ENCODE data around the gene L3MBTL4.
"Not testable (repeated sequence)": the region's sequence is repeated elsewhere in the genome, so short reads cannot be mapped to it uniquely, and the experiment has no call there.

L3MBTL4 gene

DNA sequence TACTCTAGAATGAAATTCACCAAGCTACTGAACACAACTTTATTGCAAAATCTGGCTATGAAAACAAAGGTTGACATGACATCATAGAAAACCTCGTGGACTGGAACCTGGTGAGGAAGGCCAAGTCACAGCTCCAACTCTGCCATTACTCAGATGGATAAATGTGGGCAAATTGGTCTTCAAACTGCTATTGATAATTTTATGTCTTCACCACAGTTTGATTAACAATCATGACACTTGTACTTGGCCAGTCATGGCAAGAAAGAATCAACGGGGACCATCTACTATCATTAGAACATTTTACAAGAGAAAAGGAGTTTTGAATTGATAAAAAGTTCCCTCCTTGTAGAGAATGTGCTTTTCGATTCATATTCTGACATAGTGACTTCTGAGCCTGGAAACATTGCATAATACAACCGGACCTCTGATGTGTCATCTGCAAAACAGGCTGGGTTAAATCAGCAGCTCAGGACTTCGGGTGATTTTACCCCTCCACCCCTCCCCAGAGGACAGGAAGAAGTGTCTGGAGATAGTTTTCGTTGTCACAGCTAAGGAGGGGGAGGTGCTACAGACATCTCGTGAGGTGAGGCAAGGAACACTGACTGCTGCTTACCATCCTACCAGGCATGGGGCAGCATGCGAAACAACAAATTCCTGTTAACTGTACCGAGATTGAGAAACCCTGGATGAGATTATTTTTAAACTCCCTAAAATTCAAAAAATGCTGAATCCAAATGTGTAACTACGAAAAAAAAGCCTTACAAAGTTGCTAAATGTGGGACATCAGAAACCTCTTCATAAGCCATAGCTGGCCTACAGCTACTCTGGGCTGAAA is 8.4 kb downstream of the L3MBTL4 start:
- DNase-seq (ENCODE audit: low spot score), result no peak

DNA sequence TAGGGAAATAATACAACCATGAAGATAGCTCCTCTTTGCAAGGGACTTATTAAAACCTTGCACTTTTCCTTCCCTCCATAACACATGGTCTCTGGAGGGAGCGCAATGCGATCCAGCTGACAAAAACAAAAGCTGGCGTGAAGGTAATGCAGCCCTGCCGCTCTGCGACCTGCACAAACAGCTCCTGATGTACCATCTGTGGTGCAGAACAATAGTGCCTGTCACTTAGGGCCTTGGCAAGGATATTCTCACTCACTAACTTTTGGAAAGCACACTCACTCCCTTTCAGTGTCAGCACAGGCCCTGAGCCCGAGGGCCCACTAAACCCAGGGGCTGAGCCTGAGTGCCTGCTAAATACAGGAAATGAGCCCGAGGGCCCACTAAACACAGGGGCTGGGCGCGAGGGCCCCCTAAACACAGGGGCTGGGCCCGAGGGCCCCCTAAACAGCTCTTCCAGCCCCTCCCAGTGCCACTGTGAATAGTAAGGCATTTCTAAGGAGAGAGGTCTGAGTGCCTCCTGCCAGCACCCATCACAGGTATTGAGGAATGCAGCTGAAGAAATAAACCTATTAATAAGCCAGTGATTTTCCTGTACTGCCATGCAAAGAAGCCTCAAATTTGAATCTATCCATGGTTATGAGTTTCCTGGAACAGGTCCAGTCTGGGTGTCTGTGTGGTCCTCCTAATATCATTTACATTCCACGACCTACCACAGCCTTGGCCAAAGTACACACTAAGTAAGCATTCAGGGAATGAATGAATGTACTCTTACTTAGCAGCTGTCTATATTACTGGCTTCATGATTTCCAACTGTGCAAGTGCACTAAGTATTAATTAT is 9.3 kb downstream of the L3MBTL4 start:
- DNase-seq (ENCODE audit: low spot score), result no peak

DNA sequence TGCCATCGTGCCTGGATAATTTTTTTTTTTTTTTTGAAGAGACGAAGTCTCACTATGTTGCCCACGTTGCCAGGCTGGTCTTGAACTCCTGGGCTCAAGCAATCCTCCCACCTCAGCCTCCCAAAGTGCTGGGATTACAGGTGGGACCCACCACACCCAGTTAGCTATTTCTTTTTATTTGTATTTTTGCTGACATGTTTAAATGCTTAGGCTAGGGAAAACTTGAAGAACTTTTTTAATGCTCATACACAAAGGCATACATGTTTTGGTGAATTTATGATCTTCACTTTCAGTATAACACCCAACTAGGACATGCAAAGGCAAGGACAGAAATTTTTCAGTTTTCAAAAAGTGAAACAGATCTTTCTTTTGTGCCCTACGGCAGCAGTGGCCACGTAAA is 9.9 kb downstream of the L3MBTL4 start:
- DNase-seq (ENCODE audit: low spot score), result no peak

DNA sequence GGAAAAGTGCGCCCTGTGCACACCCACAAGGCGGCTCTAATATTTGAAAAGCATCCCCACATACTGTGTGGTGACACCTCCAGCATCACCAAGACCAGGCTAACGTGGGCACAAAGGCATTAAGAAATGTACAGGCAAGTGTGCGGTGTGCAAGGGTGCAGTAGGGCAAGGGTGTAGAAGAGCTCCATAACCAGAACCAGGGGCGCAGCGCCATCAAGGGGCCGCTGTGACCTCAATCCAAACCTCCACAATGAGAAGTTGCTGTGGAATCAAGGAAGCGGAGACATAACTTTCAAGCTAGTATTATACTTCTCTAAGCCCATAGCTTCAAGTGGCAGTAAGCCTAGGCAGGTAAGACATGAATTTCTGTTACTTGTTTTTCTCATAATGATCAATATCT is 13.0 kb downstream of the L3MBTL4 start:
- no peak for DNase-seq (ENCODE audit: low spot score)

DNA sequence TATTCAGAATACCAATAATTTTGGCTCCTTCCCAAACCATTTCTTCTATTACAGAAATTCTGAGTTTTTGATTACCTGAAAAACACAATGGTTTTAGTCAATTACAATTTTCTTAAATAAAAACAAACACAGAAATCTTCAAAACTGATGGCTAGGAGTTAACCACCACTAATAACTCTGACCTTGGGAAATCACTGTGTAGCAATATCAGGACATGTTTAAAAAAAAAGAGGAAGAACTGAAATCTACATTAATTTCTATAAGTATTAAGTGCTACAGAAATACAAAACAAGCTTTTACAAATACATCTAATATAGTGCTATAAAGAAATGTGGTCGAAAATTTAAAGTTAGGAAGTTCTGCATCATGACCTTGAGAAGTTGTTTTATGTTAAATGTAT is 14.9 kb downstream of the L3MBTL4 start:
- DNase-seq (ENCODE audit: low spot score), result no peak

DNA sequence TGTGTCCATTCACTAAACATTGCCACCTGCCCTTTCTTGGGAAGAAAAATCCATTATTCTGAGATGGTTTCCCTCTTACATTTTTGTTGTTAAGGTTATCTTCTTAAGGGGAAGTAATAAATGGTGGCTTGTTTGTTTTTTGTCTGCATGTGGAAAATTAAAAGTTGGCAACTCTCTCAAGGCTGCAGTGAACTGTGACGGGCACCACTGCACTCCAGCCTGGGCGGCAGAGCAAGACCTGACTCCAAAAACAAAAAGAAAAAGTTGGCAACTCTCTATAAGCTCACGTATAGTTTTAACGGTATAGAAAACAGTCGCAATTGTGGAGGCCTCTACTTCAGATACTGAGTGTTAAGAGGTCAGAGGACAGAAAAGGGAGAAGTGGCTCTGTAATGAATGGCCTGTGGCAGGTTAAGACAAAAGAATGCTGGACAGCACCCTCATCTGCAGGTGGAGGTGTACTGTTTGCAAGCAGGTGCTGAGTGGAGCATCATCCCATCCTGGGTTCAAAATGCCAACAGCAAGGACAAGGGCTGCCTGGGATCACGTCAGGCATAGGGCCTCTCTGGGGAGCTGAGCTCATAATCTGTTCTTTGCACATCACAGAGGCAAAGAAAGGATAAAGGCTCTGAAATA is 16.7 kb downstream of the L3MBTL4 start:
- no peak for DNase-seq (ENCODE audit: low spot score)

DNA sequence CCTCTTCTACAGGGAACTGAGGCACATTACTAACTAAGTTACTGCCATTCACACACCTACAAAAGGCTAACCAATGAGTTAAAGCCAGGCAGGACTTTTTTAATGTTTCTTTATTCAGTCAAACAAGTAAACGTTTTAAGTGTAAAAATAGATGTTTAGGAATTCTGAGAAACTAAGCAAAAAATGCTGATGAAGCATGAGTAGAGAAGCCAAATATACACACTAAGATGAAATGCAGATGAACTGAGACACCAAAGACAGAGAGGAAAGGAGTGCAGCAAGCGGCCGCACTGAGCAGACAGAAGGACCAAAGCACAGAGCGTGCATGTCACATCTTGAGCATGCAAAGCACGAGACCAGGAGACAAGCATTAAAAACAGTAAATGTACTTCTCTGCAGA is 17.9 kb downstream of the L3MBTL4 start:
- no peak for DNase-seq (ENCODE audit: low spot score)

DNA sequence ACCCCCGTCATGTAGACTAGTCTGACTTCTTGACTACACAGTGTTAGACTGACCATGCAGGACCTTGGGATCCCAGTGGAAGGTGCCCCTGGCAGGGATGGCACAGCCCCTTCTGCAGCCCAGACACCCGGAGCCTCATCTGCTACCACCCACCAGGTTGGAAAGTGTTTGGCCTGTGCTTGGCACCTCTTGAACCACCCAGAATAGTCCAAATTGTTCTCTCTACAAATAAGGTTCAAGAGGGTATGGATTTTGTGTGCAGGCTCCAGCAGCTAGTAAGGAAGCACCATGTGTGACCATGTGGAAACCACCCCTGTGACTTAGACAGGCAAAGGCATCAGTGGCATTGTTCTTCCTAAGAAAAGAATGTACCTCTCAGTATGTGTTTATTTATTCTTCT is 18.4 kb downstream of the L3MBTL4 start:
- DNase-seq (ENCODE audit: low spot score), result no peak

DNA sequence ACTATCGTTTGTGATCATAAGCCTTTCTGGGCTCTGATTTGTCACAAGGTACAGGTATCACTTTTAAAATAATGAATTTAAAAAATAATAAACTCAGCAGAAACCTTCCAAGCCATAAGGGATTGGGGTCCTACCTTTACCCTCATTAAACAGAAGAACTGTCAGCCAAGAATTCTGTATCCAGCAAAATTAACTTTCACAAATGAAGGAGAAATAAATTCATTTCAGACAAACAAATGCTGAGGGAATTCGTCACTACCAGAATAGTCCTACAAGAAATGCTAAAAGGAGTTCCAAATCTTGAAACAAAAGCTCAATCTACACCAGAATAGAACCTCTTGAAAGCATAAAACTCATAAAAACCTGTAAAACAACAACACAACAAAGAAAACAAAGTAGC is 25.7 kb downstream of the L3MBTL4 start:
- no peak for DNase-seq (ENCODE audit: low spot score)

DNA sequence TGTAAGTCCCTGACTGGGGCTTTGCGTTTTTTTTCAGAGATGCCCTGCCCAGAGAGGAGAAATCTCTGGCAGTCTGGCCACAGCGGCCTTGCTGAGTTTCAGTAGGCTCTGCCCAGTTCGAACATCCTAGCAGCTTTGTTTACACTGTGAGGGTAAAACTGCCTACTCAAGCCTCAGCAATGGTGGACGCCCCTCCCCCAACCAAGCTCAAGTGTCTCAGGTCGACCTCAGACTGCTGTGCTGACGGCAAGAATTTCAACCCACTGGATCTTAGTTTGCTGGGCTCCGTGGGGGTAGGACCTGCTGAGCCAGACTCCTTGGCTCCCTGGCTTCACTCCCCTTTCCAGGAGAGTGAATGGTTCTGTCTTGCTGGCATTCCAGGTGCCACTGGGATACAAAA is 31.7 kb downstream of the L3MBTL4 start:
- no peak for DNase-seq (ENCODE audit: low spot score)

DNA sequence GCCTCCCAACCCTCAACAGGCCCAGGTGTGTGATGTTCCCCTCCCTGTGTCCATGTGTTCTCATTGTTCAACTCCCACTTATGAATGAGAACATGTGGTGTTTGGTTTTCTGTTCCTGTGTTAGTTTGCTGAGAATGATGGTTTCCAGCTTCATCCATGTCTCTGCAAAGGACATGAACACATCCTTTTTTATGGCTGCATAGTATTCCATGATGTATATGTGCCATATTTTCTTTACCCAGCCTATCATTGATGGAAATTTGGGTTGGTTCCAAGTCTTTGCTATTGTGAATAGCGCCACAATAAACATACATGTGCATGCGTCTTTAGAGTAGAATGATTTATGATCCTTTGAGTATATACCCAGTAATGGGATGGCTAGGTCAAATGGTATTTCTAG is 37.2 kb downstream of the L3MBTL4 start:
- DNase-seq (ENCODE audit: low spot score), result not testable (repeated sequence)

DNA sequence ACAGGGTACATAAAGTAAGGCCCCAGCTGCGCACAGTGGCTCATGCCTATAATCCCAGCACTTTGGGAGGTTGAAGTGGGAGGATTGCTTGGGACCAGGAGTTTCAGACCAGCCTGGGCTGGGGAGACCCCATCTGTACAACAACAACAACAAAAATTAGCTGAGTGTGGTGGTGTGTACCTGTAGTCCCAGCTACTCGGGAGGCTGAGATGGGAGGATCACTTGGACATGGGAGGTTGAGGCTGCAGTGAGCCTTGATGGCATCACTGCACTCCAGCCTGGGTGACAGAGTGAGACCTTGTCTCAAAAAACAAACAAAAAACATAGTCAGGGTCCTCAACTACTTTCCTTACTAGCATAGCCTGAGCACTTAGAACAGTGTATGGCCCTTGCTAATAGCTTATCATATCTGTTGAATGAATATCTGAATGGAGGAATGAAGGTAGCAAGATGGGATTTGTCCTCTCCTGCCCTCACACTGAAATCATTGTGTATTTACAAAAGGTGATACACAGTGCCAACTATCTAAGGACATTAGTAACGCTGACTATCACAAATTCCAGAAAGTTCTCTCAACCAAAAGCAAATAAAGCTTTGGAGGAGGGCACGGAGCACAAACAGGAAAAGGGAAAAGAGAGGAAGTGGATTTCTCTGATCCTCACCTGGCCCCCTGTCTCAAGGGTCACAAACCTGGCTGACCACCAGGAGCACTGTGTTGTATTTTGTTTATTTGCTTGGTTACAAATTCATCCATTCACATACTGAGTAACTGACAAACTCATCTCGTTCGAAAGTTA is 38.1 kb downstream of the L3MBTL4 start:
- no peak for DNase-seq (ENCODE audit: low spot score)

DNA sequence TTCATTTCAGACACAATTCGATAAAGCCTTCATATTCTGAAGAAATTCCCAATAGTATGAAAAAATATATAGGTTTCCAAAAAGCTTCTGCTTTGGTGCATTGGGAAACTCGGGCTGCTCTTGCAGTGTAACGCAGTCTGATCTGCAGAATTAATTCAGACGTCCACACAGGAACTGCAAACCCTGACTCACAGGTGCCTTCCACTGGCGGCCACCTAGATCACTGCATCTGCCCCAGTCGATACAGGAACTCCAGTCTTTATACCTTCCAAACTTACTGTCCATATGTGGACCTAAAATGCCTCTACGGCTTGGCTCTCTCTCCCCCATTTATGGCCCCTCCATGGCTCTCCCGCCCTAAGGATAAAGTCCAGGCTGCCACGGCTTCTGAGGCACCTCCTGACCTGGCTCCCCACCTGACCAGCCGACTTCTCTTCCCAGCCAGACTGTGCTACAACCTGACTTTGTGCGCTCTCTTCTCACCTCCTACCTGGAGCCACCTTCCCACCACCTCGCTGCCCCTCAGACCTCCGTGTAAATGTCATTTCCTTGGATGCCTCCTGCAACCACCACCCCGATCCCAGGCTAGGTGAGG is 39.7 kb downstream of the L3MBTL4 start:
- no peak for DNase-seq (ENCODE audit: low spot score)

DNA sequence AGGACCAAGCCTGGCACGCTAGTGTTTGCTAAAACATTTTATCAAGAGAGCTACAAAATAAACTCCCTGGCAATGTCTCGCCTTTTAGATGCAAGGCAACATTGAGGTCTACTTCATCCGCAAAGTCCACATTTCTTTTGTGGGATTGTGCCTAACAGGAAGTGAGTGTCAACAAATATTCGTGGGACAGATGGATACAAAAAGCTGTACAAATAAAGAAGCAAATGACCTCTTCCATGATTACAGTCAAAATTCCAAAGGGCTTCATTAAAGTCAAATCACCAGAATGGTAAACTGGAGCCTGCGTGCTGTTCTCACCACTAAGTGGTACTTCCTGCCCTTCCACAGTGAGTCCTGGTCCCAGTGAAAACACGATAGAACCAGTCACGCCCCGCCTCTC is 40.4 kb downstream of the L3MBTL4 start:
- DNase-seq (ENCODE audit: low spot score), result no peak

DNA sequence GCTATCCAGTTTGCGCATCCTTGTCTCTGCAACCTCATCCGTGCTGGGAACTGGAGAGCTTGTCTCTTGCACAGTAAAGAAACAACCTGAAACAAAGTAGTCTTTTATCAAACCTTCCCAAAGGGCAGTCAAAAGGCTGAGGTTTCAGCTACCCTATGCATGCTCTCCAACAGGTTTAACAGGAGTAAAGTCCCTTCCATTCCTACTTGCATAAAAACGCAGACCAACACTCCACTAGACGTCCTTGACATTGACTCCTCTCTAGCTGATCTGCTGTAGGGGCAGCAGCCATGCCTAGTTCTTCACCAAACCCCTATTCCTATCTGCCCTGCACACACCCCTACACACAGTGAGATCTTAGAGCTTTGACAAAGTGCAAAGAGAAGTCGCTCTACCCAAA is 41.5 kb downstream of the L3MBTL4 start:
- no peak for DNase-seq (ENCODE audit: low spot score)

DNA sequence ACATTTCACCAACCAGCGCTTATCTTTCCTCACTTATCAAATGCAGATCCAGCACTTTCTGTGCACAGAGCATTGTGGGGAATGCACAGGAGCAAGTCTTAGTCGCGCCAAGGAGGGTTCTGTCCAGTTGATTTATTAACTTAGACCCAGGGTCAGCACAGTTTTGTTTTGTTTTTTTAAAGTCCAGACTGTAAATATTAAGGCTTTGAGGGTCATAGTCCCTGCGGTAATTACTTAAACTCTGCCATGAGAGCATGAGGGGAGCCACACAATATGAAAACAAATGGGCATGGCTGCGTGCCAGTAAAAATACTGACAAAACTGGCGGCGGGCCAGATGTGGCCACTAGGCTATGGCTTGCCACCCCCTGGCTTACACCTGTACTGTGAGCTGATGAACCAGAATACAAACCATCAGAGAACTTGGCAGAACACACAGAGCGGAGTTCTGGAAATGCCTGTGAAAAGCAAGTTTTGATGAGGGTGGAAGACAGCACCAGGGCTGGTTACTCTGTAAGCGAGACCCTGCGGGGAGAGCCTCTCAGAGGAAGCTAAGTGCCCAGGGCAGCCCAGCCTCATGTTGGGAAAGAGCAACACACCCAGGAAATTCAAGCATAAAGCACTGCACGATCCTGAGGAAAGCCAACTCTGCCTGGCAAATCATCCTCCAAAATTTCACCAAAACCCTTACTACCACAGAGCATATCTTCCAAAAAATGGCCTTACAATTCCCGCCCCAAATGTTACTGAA is 43.6 kb downstream of the L3MBTL4 start:
- no peak for DNase-seq (ENCODE audit: low spot score)

DNA sequence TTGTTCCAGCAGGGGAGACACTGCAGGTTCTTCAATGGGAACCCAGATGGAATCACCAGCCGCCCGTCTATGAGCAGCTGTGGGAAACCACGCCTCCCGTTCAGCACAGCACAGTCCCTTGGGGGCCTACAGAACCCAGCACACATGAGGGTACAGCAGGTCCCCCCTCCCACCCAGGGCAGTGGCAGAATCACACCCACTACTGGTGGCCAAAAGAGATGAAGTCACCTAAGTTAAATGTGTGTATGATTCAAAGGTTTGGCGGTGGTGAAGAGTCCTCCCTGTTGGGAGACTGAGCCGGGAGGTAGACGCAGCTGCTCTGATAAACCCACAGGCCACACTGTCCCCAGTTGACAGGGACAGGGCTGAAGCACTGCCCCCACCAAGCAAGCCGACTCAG is 44.3 kb downstream of the L3MBTL4 start:
- DNase-seq (ENCODE audit: low spot score), result no peak

DNA sequence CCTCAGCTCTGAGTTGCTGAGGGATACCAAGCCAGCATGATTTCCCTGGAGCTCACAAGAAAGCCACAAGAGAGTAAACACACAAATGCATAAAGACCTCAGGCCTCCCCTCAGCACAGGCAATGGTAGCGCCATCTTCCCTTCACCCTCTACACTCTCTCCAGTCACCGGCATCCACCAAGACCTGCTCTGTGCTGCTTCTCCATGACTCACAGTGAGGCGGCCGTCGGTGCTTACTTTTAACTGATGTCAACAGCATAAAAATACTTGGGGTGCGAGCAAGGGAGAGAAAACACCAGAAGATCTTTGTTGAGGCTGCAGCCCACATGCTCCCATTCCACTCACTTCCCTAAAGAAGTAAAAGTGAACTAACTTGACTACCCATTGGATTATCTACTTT is 46.7 kb downstream of the L3MBTL4 start:
- DNase-seq (ENCODE audit: low spot score), result no peak

DNA sequence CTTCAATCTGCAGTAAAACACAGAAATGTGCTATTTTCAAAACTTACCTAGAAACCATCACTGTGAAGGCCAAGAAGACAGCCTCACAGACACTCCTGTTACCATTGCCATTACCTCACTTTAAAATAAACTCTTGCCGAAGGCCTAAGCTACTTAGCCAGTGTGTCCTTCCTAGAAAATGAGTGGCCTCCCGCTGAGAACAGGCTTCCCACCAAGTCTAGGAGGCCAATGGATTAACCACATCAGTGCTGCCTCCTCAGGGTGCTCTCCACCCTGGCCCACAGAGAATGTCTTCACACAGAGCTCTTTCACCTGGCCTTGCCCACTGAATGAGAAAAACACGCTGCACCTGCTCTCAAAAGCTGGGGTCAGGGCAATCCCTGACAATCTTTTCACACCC is 47.5 kb downstream of the L3MBTL4 start:
- no peak for DNase-seq (ENCODE audit: low spot score)

DNA sequence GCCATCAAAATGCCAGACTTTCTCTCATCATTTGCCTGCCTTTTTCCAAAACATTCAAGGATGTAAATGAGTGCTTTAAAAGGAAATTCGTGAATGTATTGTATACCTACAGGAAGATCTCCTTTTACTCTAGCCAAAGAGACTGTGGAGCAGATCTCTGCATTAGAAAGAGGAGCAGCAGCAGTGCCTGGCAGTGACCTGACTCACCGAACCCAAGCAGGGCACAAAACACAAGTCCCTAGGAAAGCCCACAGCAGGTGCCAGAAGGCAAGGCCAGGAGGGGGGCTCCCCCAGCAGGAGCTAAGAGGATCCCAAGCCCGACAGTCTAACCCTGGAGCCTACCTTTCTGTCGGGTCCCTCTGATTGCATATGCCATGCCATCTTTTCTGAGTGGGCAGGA is 47.9 kb downstream of the L3MBTL4 start:
- no peak for DNase-seq (ENCODE audit: low spot score)

DNA sequence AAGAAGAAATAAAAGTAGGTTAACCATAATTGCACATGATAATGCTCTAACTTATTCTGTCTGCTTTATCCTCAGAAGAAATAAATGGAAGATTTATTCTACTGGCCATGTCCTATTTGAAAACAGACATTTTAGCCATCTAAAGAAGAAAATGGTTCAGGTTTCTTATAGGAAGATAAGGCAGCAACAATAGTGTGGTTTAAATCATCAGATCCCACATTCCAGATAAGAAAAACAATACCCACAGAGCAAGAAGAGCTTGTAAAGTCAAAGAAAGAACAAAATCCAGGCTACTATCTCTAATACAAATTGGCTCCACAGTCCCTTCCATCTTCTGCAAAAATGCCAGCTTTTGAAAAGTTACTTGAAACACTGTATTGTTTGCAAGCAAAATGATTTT is 49.3 kb downstream of the L3MBTL4 start:
- DNase-seq (ENCODE audit: low spot score), result no peak

All from left forelimb (tissue), 1 donor.